Measurements from ENCODE around the gene GPX5.

DNA sequence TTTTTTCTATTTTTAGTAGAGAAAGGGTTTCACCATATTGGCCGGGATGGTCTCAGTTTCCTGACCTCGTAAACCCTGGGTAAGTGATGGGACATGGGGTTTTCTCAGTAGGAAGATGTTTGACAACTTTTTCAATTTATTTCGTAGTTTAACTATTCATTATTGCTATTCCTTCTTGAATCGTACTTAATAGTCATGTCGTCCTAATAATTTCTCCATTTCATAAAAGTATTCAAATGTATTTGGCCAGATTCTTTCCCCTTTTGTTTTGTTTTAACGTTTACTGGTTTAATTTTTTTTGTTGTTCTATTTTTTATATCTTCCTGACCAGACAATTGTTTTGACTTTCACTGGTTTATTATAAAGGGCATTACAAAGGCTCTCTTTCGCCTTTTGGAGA is 16.3 kb downstream of the GPX5 start:
- TF ChIP-seq, protein P1, sequence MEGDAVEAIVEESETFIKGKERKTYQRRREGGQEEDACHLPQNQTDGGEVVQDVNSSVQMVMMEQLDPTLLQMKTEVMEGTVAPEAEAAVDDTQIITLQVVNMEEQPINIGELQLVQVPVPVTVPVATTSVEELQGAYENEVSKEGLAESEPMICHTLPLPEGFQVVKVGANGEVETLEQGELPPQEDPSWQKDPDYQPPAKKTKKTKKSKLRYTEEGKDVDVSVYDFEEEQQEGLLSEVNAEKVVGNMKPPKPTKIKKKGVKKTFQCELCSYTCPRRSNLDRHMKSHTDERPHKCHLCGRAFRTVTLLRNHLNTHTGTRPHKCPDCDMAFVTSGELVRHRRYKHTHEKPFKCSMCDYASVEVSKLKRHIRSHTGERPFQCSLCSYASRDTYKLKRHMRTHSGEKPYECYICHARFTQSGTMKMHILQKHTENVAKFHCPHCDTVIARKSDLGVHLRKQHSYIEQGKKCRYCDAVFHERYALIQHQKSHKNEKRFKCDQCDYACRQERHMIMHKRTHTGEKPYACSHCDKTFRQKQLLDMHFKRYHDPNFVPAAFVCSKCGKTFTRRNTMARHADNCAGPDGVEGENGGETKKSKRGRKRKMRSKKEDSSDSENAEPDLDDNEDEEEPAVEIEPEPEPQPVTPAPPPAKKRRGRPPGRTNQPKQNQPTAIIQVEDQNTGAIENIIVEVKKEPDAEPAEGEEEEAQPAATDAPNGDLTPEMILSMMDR (IDR thresholded peaks at IDR 0.05): no peak
- no peak for TF ChIP-seq POLR2A (IDR thresholded peaks at IDR 0.05)

All from body of pancreas (tissue), 4 donors.